ENCODE results near the gene ADGRG4.
A peak's percentile ranks its signal among the peaks of the same experiment; 100 is the strongest.
"Not testable (repeated sequence)": the region's sequence is repeated elsewhere in the genome, so short reads cannot be mapped to it uniquely, and the experiment has no call there.

Gene ADGRG4, protein sequence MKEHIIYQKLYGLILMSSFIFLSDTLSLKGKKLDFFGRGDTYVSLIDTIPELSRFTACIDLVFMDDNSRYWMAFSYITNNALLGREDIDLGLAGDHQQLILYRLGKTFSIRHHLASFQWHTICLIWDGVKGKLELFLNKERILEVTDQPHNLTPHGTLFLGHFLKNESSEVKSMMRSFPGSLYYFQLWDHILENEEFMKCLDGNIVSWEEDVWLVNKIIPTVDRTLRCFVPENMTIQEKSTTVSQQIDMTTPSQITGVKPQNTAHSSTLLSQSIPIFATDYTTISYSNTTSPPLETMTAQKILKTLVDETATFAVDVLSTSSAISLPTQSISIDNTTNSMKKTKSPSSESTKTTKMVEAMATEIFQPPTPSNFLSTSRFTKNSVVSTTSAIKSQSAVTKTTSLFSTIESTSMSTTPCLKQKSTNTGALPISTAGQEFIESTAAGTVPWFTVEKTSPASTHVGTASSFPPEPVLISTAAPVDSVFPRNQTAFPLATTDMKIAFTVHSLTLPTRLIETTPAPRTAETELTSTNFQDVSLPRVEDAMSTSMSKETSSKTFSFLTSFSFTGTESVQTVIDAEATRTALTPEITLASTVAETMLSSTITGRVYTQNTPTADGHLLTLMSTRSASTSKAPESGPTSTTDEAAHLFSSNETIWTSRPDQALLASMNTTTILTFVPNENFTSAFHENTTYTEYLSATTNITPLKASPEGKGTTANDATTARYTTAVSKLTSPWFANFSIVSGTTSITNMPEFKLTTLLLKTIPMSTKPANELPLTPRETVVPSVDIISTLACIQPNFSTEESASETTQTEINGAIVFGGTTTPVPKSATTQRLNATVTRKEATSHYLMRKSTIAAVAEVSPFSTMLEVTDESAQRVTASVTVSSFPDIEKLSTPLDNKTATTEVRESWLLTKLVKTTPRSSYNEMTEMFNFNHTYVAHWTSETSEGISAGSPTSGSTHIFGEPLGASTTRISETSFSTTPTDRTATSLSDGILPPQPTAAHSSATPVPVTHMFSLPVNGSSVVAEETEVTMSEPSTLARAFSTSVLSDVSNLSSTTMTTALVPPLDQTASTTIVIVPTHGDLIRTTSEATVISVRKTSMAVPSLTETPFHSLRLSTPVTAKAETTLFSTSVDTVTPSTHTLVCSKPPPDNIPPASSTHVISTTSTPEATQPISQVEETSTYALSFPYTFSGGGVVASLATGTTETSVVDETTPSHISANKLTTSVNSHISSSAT (N-terminal part only)

DNA sequence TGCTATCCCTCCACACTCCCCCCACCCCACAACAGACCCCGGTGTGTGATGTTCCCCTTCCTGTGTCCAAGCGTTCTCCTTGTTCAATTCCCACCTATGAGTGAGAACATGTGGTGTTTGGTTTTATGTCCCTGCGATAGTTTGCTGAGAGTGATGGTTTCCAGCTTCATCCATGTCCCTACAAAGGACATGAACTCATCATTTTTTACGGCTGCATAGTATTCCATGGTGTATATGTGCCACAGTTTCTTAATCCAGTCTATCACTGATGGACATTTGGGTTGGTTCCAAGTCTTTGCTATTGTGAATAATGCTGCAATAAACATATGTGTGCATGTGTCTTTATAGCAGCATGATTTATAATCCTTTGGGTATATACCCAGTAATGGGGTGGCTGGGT, at the start of gene ADGRG4:
Gene ADGRG4 (plus strand): TSS at position 243 of the 400 bp plus-strand sequence. CDS start 7,815 bp downstream, outside the sequence.
- DNase-seq: not testable (repeated sequence)

DNA sequence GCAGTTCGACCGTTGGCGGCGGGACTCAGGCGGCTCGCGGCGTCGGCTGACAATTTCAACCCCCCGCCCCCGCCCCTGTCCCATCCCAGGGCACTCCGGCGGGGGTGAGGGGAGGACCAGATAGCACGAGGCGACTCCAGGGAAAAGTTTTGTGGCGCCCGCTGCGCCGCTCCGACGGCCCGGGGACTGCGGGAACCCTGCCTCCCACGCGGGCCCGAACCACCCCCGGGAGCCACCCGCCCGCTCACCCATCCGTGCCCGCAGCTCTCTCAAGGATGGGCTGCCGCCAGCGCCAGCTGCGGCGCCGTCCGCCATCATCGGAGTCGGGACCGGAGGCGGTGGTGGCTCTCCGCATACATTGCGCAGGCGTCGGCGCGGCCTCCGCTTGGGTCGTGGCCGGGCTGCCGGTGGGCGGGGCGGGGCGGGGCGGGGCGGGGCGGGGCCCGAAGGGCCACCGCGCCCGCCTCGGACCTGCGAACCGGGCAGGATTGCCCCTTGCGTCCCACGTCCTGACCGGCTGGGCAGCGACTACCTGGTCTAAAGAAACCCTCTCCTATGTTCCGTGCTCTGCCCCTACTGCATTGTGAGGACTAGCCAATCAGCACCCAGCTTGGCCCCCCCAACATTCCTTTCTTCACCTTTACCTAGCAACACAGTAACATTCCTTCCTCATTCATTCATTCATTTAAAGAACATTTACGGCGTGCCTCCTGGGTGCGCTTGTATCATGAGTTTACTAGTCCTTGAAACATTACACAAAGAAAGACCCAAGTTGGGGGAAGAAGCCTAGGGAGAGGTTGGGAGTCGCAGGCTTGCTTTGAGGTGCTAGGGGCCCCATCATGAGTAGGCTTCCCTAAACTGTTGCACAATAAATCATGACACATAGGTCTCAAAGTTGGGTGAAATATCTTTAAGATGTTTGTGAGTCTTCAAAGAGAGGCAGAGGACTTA, 49.4 kb upstream of the ADGRG4 start, which contains the start of gene MAP7D3:
Gene MAP7D3 (minus strand): TSS at position 360 of the 951 bp plus-strand sequence. CDS start 42 bp downstream, at position 318.
- DNase-seq: no peak

DNA sequence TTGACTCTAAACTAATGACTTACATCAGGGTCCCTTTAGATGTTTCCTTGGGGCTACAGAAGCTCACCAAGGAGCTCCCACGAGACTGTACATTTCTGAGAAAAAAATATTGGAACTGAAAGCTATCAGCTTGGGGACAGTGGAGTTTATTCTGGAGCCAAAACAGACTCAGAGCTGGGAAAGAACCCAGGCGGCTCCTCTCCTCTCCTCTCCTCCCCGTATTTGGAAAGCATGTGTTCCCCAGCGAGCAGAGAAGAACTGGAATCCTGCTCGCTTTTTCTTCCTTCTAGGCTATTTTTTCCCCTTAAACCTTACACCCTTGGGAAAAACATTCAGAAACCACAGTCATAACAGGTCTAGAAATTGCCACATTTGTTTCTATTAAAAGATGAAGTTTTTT, 45.2 kb upstream of the ADGRG4 start:
- no peak for DNase-seq

DNA sequence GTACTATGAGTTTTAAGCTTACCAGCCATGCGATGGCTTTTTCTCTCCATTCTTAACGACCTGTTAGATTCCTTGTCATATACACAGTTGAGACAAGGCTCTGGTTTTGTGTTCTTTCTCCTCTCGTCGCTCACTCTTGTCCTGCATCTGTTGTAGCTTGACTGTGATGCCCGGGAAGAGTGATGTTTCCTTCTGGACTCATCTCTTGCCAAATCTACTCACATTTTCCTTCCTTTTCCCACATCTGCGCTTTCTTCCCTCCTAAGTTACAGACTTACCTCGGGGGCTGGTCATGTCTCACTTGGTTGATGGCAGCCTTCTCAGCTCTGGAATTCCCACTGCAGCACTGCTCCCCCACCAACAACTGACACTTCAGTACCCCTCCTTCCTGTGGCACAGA, 44.7 kb upstream of the ADGRG4 start:
- no peak for DNase-seq

DNA sequence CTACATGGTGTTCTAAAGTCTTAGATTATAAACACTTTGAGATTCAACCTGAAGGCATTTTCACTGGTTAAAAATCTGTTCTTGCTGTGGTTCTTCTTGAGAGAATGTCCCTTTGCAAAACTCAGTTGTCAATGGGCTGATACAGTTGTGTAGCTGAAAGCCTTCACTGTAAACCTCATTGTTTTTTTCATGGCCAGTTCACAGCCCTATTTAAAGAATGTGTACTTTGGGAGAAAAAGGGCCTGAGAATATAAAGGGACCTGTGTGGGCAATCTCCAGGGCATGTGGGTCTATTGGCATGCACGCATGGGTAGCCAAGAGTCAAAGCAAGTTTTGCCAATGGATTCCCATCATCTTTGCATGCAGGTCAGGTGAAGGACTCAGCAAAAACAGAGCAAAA, 41.8 kb upstream of the ADGRG4 start:
- no peak for DNase-seq

DNA sequence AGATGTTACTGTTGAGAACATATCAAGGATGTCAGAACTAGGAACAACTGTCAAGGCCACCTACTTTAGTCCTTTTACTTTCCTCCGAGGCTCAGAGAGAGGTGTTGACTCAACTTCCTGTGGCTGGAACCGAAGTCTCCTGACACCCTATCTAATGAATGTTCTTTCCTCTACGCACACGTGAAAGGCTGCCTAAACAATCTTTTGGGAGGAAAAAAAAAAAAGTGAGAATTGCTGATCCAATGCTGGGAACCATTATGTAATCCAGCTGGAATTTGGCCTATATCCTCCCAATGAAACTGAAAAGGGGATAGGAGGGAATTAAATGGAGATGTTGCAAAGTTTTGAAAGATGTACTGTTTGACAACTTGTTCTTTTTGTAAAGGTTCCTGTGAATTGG, 41.2 kb upstream of the ADGRG4 start:
- no peak for DNase-seq

DNA sequence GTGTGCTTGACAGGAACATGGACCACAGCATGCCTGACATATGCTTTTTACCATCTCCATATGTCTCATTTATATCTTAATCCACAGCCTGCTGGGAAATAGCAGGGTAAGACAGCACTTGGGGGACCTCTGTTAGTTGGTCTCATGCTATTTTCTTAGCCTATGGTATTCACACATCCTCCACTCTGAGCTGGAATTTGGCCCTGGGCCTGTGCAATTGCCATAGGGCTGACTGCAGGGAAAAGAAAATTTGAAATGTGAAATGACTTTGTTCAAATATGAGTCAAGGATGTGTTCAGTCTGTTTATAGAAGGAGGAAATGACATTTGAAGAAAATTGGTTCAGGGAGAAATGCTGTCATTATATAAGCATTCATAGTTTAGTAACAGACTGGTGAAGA, 40.0 kb upstream of the ADGRG4 start:
- DNase-seq: no peak

DNA sequence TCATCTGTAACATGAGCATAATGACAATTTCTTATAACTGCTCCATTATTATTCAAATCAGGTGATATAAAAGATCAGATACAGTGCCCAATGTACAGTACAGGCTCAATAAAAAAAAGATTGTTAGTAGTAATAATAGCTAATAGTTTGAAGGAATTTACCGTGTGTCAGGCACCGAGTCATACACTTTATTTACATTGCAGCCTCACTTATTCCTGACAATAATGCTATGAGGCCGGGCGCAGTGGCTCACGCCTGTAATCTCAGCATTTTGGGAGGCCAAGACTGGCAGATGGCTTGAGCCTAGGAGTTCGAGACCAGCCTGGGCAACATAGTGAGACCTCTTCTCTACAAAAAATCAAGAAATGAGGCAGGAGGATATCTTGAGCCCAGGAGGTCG, 39.4 kb upstream of the ADGRG4 start:
- no peak for DNase-seq

DNA sequence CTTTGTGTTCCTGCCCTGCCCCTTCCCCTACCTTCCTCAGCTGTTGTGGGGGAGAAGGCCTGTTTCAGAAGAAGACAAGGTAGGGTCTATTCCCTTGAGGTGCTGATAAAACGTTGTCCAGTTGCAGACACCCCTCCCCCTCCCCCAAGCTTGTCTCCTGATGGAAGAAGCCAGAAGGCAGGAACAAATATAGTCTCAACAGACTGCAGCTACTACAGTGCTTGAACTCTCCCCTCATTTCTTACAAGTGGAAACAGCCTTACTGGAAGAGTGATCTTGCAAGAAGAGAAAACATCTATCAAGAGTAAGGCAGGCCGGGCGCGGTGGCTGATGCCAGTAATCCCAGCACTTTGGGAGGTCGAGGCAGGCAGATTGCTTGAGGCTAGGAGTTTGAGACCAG, 38.5 kb upstream of the ADGRG4 start:
- DNase-seq: no peak

DNA sequence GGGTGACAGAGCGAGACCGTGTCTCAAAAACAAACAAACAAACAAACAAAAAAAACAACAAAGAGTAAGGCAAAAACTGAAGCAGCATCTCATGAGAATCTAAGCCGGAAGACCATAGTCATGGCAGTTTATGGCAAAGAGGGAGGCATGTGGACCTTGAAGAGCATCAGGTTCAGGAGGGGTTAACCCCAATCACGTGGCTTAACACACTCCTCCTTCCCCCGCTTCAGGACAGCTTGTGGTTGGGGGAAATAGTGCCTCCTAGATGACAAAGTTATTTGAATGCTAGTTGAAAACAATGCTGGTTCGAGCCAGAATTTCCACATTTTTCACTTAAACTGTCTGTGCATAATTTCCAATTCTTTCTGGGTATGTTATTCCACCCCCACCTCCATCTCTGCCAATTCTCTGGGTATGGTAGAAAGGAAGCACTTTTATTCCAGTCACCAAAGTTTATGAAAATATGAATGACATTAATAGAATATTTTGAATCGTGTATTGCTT, 37.9 kb upstream of the ADGRG4 start:
- no peak for DNase-seq

DNA sequence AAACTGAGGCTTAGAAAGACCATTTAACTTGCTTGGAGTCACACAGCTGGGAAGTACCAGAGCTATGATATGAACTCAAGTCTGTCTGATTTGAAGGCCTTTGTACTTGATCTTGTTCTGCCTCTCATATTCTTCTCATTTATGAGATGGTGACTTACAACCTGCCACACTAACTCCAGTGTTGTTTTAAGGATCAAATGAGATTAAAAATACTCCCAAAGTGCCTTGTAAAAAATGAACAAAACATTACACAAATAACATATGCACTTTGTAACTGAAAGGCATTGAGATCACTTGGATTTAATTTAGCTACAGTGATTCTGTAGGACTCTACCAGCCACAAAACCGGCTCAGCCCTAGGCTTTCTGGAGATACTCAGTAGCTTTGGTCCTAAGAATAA, 33.9 kb upstream of the ADGRG4 start:
- DNase-seq: no peak

DNA sequence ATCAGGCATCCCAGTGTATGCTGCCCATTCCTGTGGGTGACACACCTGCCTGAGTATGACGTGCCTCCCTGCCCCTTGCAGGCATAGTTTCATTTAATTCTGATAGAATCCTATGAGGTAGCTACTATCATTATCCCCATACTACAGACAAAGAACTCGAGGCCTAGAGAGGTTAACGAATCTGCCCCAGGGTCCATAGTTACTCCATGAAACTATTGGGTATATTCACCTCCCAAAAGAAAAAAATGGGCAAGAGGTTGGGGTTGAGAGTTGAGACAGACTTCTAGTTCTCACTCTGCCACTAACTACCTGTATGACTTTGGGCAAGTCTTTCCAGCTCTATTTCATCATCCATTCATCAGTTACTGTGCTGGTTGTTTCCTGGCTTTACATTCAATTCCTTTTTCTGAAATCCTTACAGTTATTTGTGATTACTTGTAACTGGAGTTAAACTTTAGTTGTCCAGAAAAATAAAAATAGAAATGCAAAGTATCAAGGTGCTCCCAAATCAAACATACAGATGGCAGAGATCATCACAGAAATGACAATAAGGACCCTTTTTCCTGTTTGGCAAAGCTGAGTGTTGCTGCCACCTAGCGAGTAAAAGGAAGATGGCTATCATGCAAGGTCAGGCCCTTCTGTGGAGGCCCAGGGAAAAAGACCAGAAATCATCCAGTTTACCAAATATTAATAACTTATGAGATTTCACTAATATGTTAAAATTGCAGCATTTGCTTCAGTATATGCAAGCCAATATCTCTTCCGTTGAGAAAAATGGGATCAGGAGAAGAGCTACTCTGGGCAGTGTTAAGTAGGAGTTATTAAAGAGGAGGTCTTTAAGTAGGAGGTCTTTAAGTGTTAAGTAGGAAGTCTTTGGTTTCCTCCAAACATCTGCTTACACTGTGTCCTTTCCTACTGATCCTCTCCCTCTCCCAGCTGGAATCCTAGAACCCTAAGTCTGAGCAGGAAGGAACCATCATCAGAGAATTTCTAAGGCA, 32.4 kb upstream of the ADGRG4 start:
- DNase-seq: no peak

DNA sequence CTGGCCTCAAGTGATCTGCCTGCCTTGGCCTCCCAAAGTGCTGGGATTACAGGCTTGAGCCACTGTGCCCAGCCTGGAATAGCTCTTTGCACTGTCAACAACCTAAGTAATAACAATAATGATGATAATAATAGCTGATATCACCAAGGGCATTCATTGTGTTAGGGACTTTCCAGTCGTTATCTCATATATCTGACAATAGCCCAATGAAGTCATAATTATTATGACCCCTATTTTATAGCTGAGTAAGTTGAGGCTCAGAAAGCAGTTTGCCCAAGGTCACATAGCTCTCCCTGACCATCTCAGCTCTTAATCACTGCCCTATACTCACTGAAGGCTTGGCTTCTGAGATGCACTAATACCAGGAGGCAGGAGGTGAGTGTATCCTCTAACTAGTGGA, 30.8 kb upstream of the ADGRG4 start:
- no peak for DNase-seq

DNA sequence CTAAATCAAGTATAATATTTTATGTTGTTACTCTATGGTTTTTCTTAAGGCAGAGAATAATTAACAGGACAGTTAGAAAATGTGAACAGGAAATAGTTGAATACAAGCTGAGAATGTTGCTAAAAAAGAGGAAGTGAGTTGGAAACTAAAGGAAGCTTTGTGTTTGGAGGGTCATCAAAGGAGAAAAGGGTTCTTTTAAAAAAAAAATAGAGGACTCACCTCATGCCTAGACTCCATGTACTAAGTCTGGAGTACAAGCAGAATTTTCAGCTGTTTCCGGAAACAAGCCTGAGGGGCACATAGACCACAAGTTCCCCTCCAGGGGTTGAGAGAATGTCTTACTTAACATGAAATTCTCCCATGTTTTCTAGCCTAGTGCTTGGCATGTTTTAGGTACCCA, 29.5 kb upstream of the ADGRG4 start:
- no peak for DNase-seq

DNA sequence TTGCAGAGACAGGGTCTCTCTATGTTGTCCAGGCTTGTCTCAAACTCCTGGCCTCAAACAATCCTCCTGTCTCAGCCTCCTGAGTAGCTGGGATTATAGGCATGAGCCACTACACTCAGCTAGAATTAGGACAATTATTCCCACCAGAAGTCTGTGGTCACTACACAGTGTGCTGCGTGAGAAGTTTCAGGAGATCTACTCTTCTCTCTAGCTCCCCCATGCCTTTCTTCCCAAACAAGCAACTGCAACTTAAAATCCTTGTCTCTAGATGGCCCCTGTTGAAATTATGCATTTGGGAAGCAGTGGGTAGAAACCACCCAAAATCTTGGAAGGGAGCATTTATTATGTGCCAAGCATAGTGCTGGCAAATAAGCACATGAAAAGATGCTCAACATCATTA, 28.4 kb upstream of the ADGRG4 start:
- DNase-seq: no peak

DNA sequence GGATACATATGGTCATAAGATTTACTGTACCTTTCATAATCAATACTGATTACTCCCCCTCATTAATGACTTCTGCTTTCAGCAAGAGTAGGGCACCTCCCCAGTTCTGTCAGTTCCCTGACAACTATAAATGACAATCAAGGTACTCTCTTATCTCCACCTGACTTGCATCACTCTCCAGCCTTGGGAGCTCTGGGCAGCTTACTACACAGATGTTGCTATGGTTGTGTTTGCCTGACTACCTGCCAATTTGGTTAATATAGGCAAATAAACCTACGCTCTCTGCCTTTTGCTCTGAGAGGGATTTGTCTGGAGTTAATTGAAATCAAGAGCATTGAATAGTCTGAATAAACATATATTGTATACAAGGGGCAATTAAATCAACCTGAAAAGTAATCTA, 26.8 kb upstream of the ADGRG4 start:
- DNase-seq: peak; percentile 25

DNA sequence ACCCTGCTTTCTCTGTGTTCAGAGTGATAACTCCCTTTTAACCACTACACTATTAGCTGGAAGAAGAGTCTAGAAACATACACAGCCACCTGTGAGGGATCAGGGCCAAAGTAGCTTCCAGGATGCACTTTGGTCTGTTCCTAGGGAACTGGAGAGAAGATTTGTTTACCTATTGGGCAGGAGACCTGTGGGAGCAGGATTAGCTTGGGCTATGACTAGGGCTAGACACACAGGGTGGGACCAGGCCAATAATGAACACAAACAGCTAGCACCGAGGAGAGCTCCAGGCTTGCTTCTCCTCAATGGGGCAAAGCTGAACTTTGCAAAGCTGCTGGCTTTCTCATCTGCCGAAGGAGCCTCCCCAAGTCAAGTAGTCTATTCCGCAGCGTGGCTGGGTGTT, 25.2 kb upstream of the ADGRG4 start:
- no peak for DNase-seq

DNA sequence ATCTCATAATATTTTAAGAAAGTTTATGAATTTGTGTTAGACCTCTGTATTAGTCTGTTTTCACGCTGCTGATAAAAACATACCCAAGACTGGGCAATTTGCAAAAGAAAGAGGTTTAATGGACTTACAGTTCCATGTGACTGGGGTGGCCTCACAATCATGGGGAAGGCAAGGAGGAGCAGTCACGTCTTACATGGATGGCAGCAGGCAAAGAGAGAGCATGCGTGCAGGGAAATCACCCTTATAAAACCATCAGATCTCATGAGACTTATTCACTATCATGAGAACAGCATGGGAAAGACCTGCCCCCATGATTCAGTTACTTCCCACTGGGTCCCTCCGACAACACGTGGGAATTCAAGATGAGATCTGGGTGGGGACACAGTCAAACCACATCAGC, 14.4 kb upstream of the ADGRG4 start:
- DNase-seq: not testable (repeated sequence)

DNA sequence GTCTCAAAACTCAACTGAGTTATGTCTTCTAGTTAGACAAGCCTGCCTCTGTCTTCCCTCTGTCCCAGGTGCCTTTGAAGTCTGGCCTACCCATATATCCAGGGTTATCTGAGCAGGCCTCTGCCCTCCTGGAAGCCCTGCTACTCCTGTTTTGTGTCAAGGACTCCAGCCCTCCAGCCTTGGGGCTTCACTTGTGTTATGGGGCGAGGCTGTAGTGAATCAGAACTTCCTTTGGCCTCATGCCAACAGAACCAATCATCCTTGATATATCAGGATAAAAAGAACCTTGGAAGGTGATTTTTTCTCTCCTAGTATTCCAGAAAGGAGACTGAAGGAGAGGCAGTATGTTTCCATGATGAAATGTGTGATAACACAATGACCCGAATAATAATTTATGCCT, 8.9 kb upstream of the ADGRG4 start:
- DNase-seq: no peak

DNA sequence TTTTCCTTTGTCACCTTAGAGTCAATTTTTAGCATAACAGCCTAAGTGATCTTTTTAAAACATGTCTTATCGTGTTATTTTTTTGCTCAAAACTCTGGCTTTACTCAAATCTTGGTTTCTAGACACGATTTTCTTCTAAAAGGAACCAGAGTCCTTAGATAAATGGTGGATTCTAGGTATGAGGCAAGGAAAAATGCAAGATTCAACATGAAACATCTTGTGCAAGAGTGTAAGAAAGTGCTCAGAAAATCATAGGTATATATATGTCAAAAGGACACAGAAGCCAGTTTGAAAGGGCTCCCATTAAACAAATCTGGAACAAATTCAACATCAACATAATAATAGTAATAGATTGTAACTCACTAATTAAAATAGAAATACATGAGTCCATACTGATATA, 8.1 kb upstream of the ADGRG4 start:
- no peak for DNase-seq

DNA sequence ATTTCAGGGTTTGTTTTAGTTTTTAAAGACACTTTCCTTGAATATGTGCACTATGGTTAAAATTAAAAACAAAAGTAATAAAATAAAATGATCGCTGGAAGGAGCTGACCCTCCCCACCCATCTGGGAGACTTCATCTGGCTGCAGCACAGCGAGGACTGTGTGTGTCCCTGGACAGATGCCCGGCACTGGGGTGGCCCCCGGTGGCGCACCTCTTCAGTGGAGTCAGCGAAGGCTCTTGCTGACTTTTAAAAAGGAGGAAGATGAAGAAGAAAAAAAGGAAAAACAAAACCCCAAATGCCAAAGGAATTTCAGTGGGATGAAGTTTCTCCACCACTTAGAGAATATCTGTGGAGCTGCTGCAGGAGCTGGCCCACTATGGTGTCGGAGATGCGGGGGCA, 5.4 kb upstream of the ADGRG4 start:
- DNase-seq: no peak

All from NCI-H2029 treated with DMSO at 0.1 percent for 48 hours (cell line).